HFF-Myc (cell line): ENCODE data around the gene BMPR1B.
"Not testable (repeated sequence)": the region's sequence is repeated elsewhere in the genome, so short reads cannot be mapped to it uniquely, and the experiment has no call there.

Experiments used
- DNase-seq: peaks from one replicate; pipeline ENCODE4 v3.0.0-alpha.2; 2011; ENCODE audit warnings: low read depth; ENCODE audit errors: extremely low read depth
- H3K4me3 ChIP-seq: replicated peaks from 2 replicates; pipeline ENCODE4 v1.5.1; 2011; ENCODE audit warnings: low read depth, mild to moderate bottlenecking, control low read depth, low read length
- CTCF ChIP-seq: IDR thresholded peaks from 2 replicates; pipeline ENCODE4 v1.5.1; 2012; ENCODE audit warnings: mild to moderate bottlenecking, low read depth, low read length, control low read depth; ENCODE audit errors: missing control alignments

Gene BMPR1B

GRCh38 chr4:95170176-95170575 is 412.4 kb downstream of the BMPR1B start:
- DNase-seq = no peak
- H3K4me3 ChIP-seq = no peak overlapping the region
- TF ChIP-seq CTCF = no peak

DNA sequence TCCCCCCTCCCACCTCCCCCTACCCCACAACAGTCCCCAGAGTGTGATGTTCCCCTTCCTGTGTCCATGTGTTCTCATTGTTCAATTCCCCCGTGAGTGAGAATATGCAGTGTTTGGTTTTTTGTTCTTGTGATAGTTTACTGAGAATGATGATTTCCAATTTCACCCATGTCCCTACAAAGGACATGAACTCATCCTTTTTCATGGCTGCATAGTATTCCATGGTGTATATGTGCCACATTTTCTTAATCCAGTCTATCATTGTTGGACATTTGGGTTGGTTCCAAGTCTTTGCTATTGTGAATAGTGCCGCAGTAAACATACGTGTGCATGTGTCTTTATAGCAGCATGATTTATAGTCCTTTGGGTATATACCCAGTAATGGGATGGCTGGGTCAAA is 413.6 kb downstream of the BMPR1B start:
- not testable (repeated sequence) for H3K4me3 ChIP-seq, DNase-seq

- no peak for DNase-seq
- no peak for TF ChIP-seq CTCF
Observed at GRCh38 chr4:95178938-95179337, 421.2 kb downstream of the BMPR1B start.

GRCh38 chr4:95180531-95181242 is 422.9 kb downstream of the BMPR1B start:
- DNase-seq = no peak
- no peak for TF ChIP-seq CTCF
- no peak overlapping the region for H3K4me3 ChIP-seq

More at GRCh38 chr4:95178938-95179337, 421.2 kb downstream of the BMPR1B start:
- H3K4me3 ChIP-seq = no peak overlapping the region

- no peak for TF ChIP-seq CTCF
- no peak for DNase-seq
- no peak overlapping the region for H3K4me3 ChIP-seq
Observed at GRCh38 chr4:95181243-95181995, 423.7 kb downstream of the BMPR1B start.

DNA sequence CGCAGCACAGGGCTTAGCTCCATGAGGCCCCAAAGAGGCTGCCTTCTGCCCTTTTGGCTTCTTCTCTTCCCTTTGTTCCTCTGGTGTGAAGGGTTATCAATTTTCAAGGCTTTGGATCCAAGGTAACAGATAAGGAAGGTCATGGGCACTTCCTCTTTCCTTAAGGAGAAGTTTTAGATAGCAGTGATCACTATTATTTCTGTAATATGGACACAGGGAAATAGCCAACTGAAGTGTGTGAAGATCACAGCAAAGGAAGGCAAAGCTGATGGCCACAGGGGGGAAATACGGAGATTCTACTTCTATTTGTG is 424.2 kb downstream of the BMPR1B start:
- no peak overlapping the region for H3K4me3 ChIP-seq
- no peak for TF ChIP-seq CTCF
- no peak for DNase-seq

- DNase-seq = no peak
- H3K4me3 ChIP-seq = no peak overlapping the region
Observed at GRCh38 chr4:95183656-95184408, 426.1 kb downstream of the BMPR1B start.

More at GRCh38 chr4:95183656-95184408, 426.1 kb downstream of the BMPR1B start:
- TF ChIP-seq CTCF = no peak
